PC-9 (cell line): ENCODE data around the gene PAX8.

Source experiments
- CTCF ChIP-seq: fragments of 200-600 bp; sonication (generic); conservative IDR thresholded peaks from 2 replicates; pipeline ENCODE4 v1.6.1; 2017; ENCODE audit warnings: mixed run types, antibody characterized with exemption, mild to moderate bottlenecking, moderate library complexity
- EZH2 ChIP-seq: fragments of 200-600 bp; sonication (generic); IDR thresholded peaks from 2 replicates; pipeline ENCODE4 v1.8.0; 2017; ENCODE audit warnings: antibody characterized with exemption, low read depth

GRCh38 chr2:113200736-113201490 lies 77.8 kb downstream of the PAX8 start:
- TF ChIP-seq CTCF (no peak), EZH2 (no peak)
